B cell (primary cell): ENCODE data around the gene HSPA12A. TPM values are rescaled to one million over a fixed set of nuclear protein-coding genes. Genes with fewer than 3 reads are reported as not detected.

Experiments used
- ATAC-seq: fragments of 200-7000 bp; cut with Tn5 transposase; one replicate; pipeline ENCODE4 v1.10.0; 2021; ENCODE audit warnings: low read depth, mild to moderate bottlenecking, moderate number of reproducible peaks, moderate library complexity
- CTCF ChIA-PET: fragments of 350-600 bp; sonication (Branson Sonifier 250); formaldehyde crosslinking; loops from one replicate; lab custom pipeline; 2021; ENCODE audit warnings: antibody characterized with exemption, inconsistent platforms; lab: Charles Lee
- POLR2A ChIA-PET: fragments of 350-600 bp; sonication (Branson Sonifier 250); formaldehyde crosslinking; loops from one replicate; lab custom pipeline; 2021; ENCODE audit warnings: antibody characterized with exemption; lab: Charles Lee
- DNase-seq: peaks from one replicate; pipeline ENCODE4 v3.0.0; 2013
- H2AFZ ChIP-seq: 2 replicates; pipeline ENCODE4 v1.6.1; 2012; ENCODE audit warnings: mild to moderate bottlenecking, low read depth, low read length; ENCODE audit not compliant: insufficient read depth, poor library complexity, severe bottlenecking
- H3K27ac ChIP-seq, 2 donors: 1 replicate in 1 of 2; 2 replicates in 1 of 2; pipeline ENCODE4 v1.5.1; 2012 to 2013; ENCODE audit warnings: low read length in 2 of 2, mild to moderate bottlenecking in 2 of 2, moderate library complexity in 1 of 2
- H3K27me3 ChIP-seq, 4 experiments: fragments of 200-600 bp in 1 of 4; sonication (generic) in 1 of 4; replicated peaks in 1 of 4; 1 replicate in 2 of 4; 2 replicates in 2 of 4; pipeline versions ENCODE4 v1.6.1 to v1.7.0; 2013 to 2016; ENCODE audit warnings: low read length in 3 of 4, mild to moderate bottlenecking in 2 of 4, mixed read lengths in 1 of 4, moderate library complexity in 1 of 4; ENCODE audit not compliant: insufficient read depth in 4 of 4, control insufficient read depth in 3 of 4; ENCODE audit errors: control extremely low read depth in 1 of 4
- H3K36me3 ChIP-seq, 2 experiments: replicated peaks in 1 of 2; 1 replicate in 1 of 2; 2 replicates in 1 of 2; pipeline versions ENCODE4 v1.6.1 to v1.7.1; 2013; ENCODE audit warnings: low read length in 1 of 2; ENCODE audit not compliant: insufficient read depth in 2 of 2, control insufficient read depth in 1 of 2; ENCODE audit errors: control extremely low read depth in 1 of 2, extremely low read depth in 1 of 2
- H3K4me1 ChIP-seq, 2 donors: fragments of 200-600 bp in 1 of 2; sonication (generic) in 1 of 2; 1 replicate in 1 of 2; 2 replicates in 1 of 2; pipeline versions ENCODE4 v1.5.1 to v1.6.1; 2013 to 2017; ENCODE audit warnings: low read length in 2 of 2; ENCODE audit not compliant: control insufficient read depth in 2 of 2, insufficient read depth in 2 of 2
- H3K4me2 ChIP-seq: replicated peaks from 2 replicates; pipeline ENCODE3; 2012; ENCODE audit warnings: mild to moderate bottlenecking, low read depth, low read length; ENCODE audit not compliant: poor library complexity, severe bottlenecking
- H3K4me3 ChIP-seq, 5 experiments: fragments of 200-600 bp in 1 of 5; sonication (generic) in 1 of 5; 1 replicate in 3 of 5; 2 replicates in 2 of 5; pipeline versions ENCODE4 v1.5.1 to v1.7.0; 2011 to 2016; ENCODE audit warnings: low read length in 4 of 5, mild to moderate bottlenecking in 4 of 5, low read depth in 2 of 5, control low read depth in 1 of 5, moderate library complexity in 1 of 5; ENCODE audit not compliant: insufficient read depth in 1 of 5; ENCODE audit errors: control extremely low read depth in 1 of 5, extremely low read depth in 1 of 5
- H3K79me2 ChIP-seq: fragments of 200-600 bp; sonication (generic); one replicate; pipeline ENCODE4 v1.6.0; 2016; ENCODE audit warnings: low read length; ENCODE audit not compliant: control insufficient read depth, insufficient read depth
- H3K9ac ChIP-seq: fragments of 200-600 bp; sonication (generic); 2 replicates; pipeline ENCODE4 v1.6.1; 2017; ENCODE audit warnings: mild to moderate bottlenecking, low read length, moderate library complexity
- H3K9me3 ChIP-seq, 3 donors: one replicate each; pipeline versions ENCODE4 v1.6.1 to v1.7.1; 2013; ENCODE audit warnings: low read length in 2 of 3; ENCODE audit not compliant: control insufficient read depth in 2 of 3, insufficient read depth in 1 of 3; ENCODE audit errors: control extremely low read depth in 1 of 3
- H4K20me1 ChIP-seq: 2 replicates; pipeline ENCODE4 v1.6.0; 2012; ENCODE audit warnings: mild to moderate bottlenecking, low read length; ENCODE audit not compliant: insufficient read depth, control insufficient read depth, poor library complexity, severe bottlenecking
- H3K27ac Mint-ChIP-seq: one replicate; pipeline ENCODE4 v1.8.0; 2021; ENCODE audit warnings: mixed read lengths
- H3K27me3 Mint-ChIP-seq: one replicate; pipeline ENCODE4 v1.8.0; 2021; ENCODE audit warnings: mixed read lengths
- H3K4me1 Mint-ChIP-seq: one replicate; pipeline ENCODE4 v1.8.0; 2021; ENCODE audit warnings: mixed read lengths
- H3K4me3 Mint-ChIP-seq: one replicate; pipeline ENCODE4 v1.8.0; 2021; ENCODE audit warnings: mixed read lengths
- H3K9me3 Mint-ChIP-seq: one replicate; pipeline ENCODE4 v1.8.0; 2022; ENCODE audit warnings: mixed read lengths; ENCODE audit not compliant: insufficient read depth
- CTCF ChIP-seq: fragments of 200-600 bp; IDR thresholded peaks from one replicate; pipeline ENCODE4 v1.8.0; 2022; ENCODE audit warnings: antibody characterized with exemption, mild to moderate bottlenecking
- EZH2 ChIP-seq: IDR thresholded peaks from 2 replicates; pipeline ENCODE4 v1.6.1; 2012; ENCODE audit warnings: borderline replicate concordance, low read depth, mild to moderate bottlenecking, moderate library complexity, low read length; ENCODE audit not compliant: insufficient read depth, poor library complexity, severe bottlenecking
- WGBS: methylation state at CpG from one replicate; pipeline ENCODE4 v1.1.5; 2013; ENCODE audit warnings: missing lambda C conversion rate; ENCODE audit not compliant: insufficient coverage; 5-methylcytosine and 5-hydroxymethylcytosine counted together
- intact Hi-C: fragments of 100-400 bp; cut with micrococcal nuclease; formaldehyde crosslinking; loops from one replicate; pipeline ENCODE4 v1.10.0; 2022
- polyA plus RNA-seq: library from polyadenylated mRNA; depleted of rRNA; stranded (reverse); fragments of >200 nt; gene quantifications from 2 replicates; pipeline ENCODE4 v1.2.3, GENCODE V29; 2012
- total RNA-seq, 2 donors: library from RNA; stranded (reverse); fragments of 120-200 nt in 1 of 2; gene quantifications; 1 replicate in 1 of 2; 2 replicates in 1 of 2; pipeline versions ENCODE4 v1.2.3 to v1.2.4, GENCODE V29; 2013 to 2022

Gene HSPA12A
- total and polyA plus RNA-seq, 2 donors (not counting 1 experiment from before 2014, with no cell fraction given): 2.1 to 17.7 TPM

GRCh38 chr10:116704926-116705325, 37.4 kb downstream of the HSPA12A start:
- 82% methylated on average over 6 of the region's 11 CpGs for WGBS

GRCh38 chr10:116702165-116702564, 40.2 kb downstream of the HSPA12A start:
- no peak for ATAC-seq
- no peak for DNase-seq
- Mint-ChIP-seq H3K4me3 (no peak overlapping the region), H3K4me1 (no peaks in the 10 kb centered on the region), H3K27me3 (peaks cover 7% of the 10 kb centered on the region), H3K9me3 (peaks cover 4% of the 10 kb centered on the region), H3K27ac (no peak overlapping the region)
- H3K9ac ChIP-seq: no peak overlapping the region
- no peak overlapping the region for H2AFZ ChIP-seq
- peaks cover 0 to 5% (median 0%) of the 10 kb centered on the region in 3 donors for H3K9me3 ChIP-seq
- POLR2A ChIA-PET: no interaction called here
- no peaks in the 10 kb centered on the region for H3K27me3 ChIP-seq
- no peak overlapping the region for H3K27ac ChIP-seq
- H3K4me1 ChIP-seq: no peaks in the 10 kb centered on the region
- H3K36me3 ChIP-seq: no peaks in the 10 kb centered on the region
- intact Hi-C loops: no loop called here
- TF ChIP-seq CTCF (no peak), EZH2 (no peak)
- WGBS: 94% methylated on average over 9 of the region's 9 CpGs
- no peaks in the 10 kb centered on the region for H4K20me1 ChIP-seq
- no peak overlapping the region for H3K4me3 ChIP-seq
- CTCF ChIA-PET: no interaction called here
- H3K79me2 ChIP-seq: no peaks in the 10 kb centered on the region
- H3K4me2 ChIP-seq: no peak overlapping the region

More at GRCh38 chr10:116704926-116705325, 37.4 kb downstream of the HSPA12A start:
- POLR2A ChIA-PET: no interaction called here
- peaks cover 0 to 5% (median 0%) of the 10 kb centered on the region in 3 donors for H3K9me3 ChIP-seq
- TF ChIP-seq CTCF (no peak), EZH2 (no peak)
- Mint-ChIP-seq H3K27me3 (peaks cover 10% of the 10 kb centered on the region), H3K4me3 (no peak overlapping the region), H3K9me3 (no peaks in the 10 kb centered on the region), H3K4me1 (no peaks in the 10 kb centered on the region), H3K27ac (no peak overlapping the region)
- no peaks in the 10 kb centered on the region for H3K27me3 ChIP-seq
- CTCF ChIA-PET: no interaction called here
- H4K20me1 ChIP-seq: no peaks in the 10 kb centered on the region
- intact Hi-C loops: no loop called here
- no peak overlapping the region for H3K4me3 ChIP-seq
- no peaks in the 10 kb centered on the region for H3K79me2 ChIP-seq
- no peak overlapping the region for H2AFZ ChIP-seq
- no peaks in the 10 kb centered on the region for H3K36me3 ChIP-seq
- no peak overlapping the region for H3K4me2 ChIP-seq
- no peak overlapping the region for H3K9ac ChIP-seq
- ATAC-seq (no peak), DNase-seq (no peak)
- no peak overlapping the region for H3K27ac ChIP-seq
- H3K4me1 ChIP-seq: no peaks in the 10 kb centered on the region
